Muscle layer of duodenum (tissue), 2 donors: ENCODE measurements around the gene MAPKBP1.
"Not testable (repeated sequence)": the region's sequence is repeated elsewhere in the genome, so short reads cannot be mapped to it uniquely, and the experiment has no call there.

ENCODE experiments used
- H3K27ac ChIP-seq: one replicate; pipeline ENCODE4 v1.7.0; 2013; ENCODE audit warnings: mild to moderate bottlenecking, low read length
- H3K27me3 ChIP-seq: one replicate; pipeline ENCODE4 v1.7.0; 2013; ENCODE audit warnings: low read depth, mild to moderate bottlenecking, control low read depth, low read length
- H3K36me3 ChIP-seq, 2 donors: one replicate each; pipeline ENCODE4 v1.7.0; 2013; ENCODE audit warnings: low read length in 2 of 2, control low read depth in 1 of 2, mild to moderate bottlenecking in 1 of 2; ENCODE audit not compliant: insufficient read depth in 2 of 2, control insufficient read depth in 1 of 2
- H3K4me1 ChIP-seq, 2 donors: one replicate each; pipeline ENCODE4 v1.7.0; 2013; ENCODE audit warnings: low read length in 2 of 2, mild to moderate bottlenecking in 2 of 2, control low read depth in 1 of 2, moderate library complexity in 1 of 2; ENCODE audit not compliant: insufficient read depth in 2 of 2, control insufficient read depth in 1 of 2
- H3K4me3 ChIP-seq, 2 donors: one replicate each; pipeline ENCODE4 v1.7.0; 2013; ENCODE audit warnings: low read length in 2 of 2, low read depth in 1 of 2, mild to moderate bottlenecking in 1 of 2
- H3K9me3 ChIP-seq, 2 donors: one replicate each; pipeline ENCODE4 v1.7.0; 2013; ENCODE audit warnings: low read length in 2 of 2, control low read depth in 1 of 2, mild to moderate bottlenecking in 1 of 2; ENCODE audit not compliant: control insufficient read depth in 1 of 2
- donor health status: healthy.

Gene MAPKBP1

GRCh38 chr15:41774062-41774881 lies at the start of gene MAPKBP1:
Gene MAPKBP1 (plus strand): TSS chr15:41774484. CDS start chr15:41775276, 792 bp downstream.
- peak within 1 kb of the TSS; percentile 92 for H3K27ac ChIP-seq
- peaks cover 28 to 33% of the 10 kb centered on the region in 2 donors for H3K4me1 ChIP-seq
- H3K4me3 ChIP-seq, result peak within 1 kb of the TSS; percentile 73 to 81
- H3K36me3 ChIP-seq, result no peaks in the 10 kb centered on the region
- H3K9me3 ChIP-seq, result no peaks in the 10 kb centered on the region
- H3K27me3 ChIP-seq, result no peaks in the 10 kb centered on the region

- H3K36me3 ChIP-seq, result peaks cover 5 to 13% of the 10 kb centered on the region in 2 donors
- H3K27me3 ChIP-seq, result no peaks in the 10 kb centered on the region
- H3K4me3 ChIP-seq, result no peak overlapping the region
- no peaks in the 10 kb centered on the region for H3K9me3 ChIP-seq
- no peaks in the 10 kb centered on the region for H3K4me1 ChIP-seq
- H3K27ac ChIP-seq, result no peak overlapping the region
These were observed 47.1 kb upstream of the MAPKBP1 start for GRCh38 chr15:41727143-41727542.

- H3K9me3 ChIP-seq, H3K27ac ChIP-seq, H3K4me3 ChIP-seq, H3K4me1 ChIP-seq, H3K27me3 ChIP-seq: not testable (repeated sequence)
- peaks cover 9 to 20% of the 10 kb centered on the region in 2 donors for H3K36me3 ChIP-seq
These were observed 46.2 kb upstream of the MAPKBP1 start for GRCh38 chr15:41728061-41728460.

- H3K4me1 ChIP-seq, result no peaks in the 10 kb centered on the region
- H3K27me3 ChIP-seq, result no peaks in the 10 kb centered on the region
- no peak overlapping the region for H3K27ac ChIP-seq
- H3K4me3 ChIP-seq, result no peak overlapping the region
- no peaks in the 10 kb centered on the region for H3K9me3 ChIP-seq
- peaks cover 16 to 32% of the 10 kb centered on the region in 2 donors for H3K36me3 ChIP-seq
These were observed 43.7 kb upstream of the MAPKBP1 start for GRCh38 chr15:41730543-41730942.

GRCh38 chr15:41732483-41732882 lies 41.8 kb upstream of the MAPKBP1 start:
- H3K27ac ChIP-seq, result no peak overlapping the region
- H3K36me3 ChIP-seq, result peaks cover 27 to 40% of the 10 kb centered on the region in 2 donors
- H3K4me1 ChIP-seq, result no peaks in the 10 kb centered on the region
- H3K4me3 ChIP-seq, result no peak overlapping the region
- H3K27me3 ChIP-seq, result no peaks in the 10 kb centered on the region
- H3K9me3 ChIP-seq, result no peaks in the 10 kb centered on the region

GRCh38 chr15:41734079-41734478 lies 40.2 kb upstream of the MAPKBP1 start:
- Histone ChIP-seq H3K4me3 (no peak overlapping the region), H3K9me3 (no peaks in the 10 kb centered on the region), H3K36me3 (peaks cover 29 to 46% of the 10 kb centered on the region in 2 donors), H3K4me1 (no peaks in the 10 kb centered on the region), H3K27ac (no peak overlapping the region), H3K27me3 (no peaks in the 10 kb centered on the region)

- H3K27me3 ChIP-seq, result no peaks in the 10 kb centered on the region
- H3K36me3 ChIP-seq, result peaks cover 27 to 48% of the 10 kb centered on the region in 2 donors
- no peaks in the 10 kb centered on the region for H3K9me3 ChIP-seq
- no peaks in the 10 kb centered on the region for H3K4me1 ChIP-seq
- no peak overlapping the region for H3K4me3 ChIP-seq
- H3K27ac ChIP-seq, result no peak overlapping the region
These were observed 39.2 kb upstream of the MAPKBP1 start for GRCh38 chr15:41735046-41735445.

GRCh38 chr15:41735492-41735891 lies 38.8 kb upstream of the MAPKBP1 start:
- H3K36me3 ChIP-seq, result peaks cover 27 to 46% of the 10 kb centered on the region in 2 donors
- H3K27ac ChIP-seq, H3K4me3 ChIP-seq, H3K27me3 ChIP-seq, H3K9me3 ChIP-seq, H3K4me1 ChIP-seq: not testable (repeated sequence)

GRCh38 chr15:41746802-41747201 lies 27.5 kb upstream of the MAPKBP1 start:
- peaks cover 33 to 47% of the 10 kb centered on the region in 2 donors for H3K36me3 ChIP-seq
- H3K9me3 ChIP-seq, result no peaks in the 10 kb centered on the region
- no peak overlapping the region for H3K27ac ChIP-seq
- H3K4me3 ChIP-seq, result no peak overlapping the region
- H3K4me1 ChIP-seq, result no peaks in the 10 kb centered on the region
- H3K27me3 ChIP-seq, result no peaks in the 10 kb centered on the region

GRCh38 chr15:41756198-41756597 lies 18.1 kb upstream of the MAPKBP1 start:
- Histone ChIP-seq H3K27ac (no peak overlapping the region), H3K27me3 (no peaks in the 10 kb centered on the region), H3K4me1 (no peaks in the 10 kb centered on the region), H3K9me3 (no peaks in the 10 kb centered on the region), H3K36me3 (peaks cover 19 to 24% of the 10 kb centered on the region in 2 donors), H3K4me3 (no peak overlapping the region)

- no peaks in the 10 kb centered on the region for H3K9me3 ChIP-seq
- peak overlapping the region; percentile 92 for H3K27ac ChIP-seq
- H3K36me3 ChIP-seq, result no peaks in the 10 kb centered on the region
- H3K27me3 ChIP-seq, result no peaks in the 10 kb centered on the region
- H3K4me1 ChIP-seq, result peaks cover 28 to 33% of the 10 kb centered on the region in 2 donors
- H3K4me3 ChIP-seq, result peak overlapping the region in 1 of 2 donors; percentile 73
These were observed 1.5 kb upstream of the MAPKBP1 start for GRCh38 chr15:41772720-41773331.
